ENCODE results near the gene CLRN2.

CLRN2 gene

DNA sequence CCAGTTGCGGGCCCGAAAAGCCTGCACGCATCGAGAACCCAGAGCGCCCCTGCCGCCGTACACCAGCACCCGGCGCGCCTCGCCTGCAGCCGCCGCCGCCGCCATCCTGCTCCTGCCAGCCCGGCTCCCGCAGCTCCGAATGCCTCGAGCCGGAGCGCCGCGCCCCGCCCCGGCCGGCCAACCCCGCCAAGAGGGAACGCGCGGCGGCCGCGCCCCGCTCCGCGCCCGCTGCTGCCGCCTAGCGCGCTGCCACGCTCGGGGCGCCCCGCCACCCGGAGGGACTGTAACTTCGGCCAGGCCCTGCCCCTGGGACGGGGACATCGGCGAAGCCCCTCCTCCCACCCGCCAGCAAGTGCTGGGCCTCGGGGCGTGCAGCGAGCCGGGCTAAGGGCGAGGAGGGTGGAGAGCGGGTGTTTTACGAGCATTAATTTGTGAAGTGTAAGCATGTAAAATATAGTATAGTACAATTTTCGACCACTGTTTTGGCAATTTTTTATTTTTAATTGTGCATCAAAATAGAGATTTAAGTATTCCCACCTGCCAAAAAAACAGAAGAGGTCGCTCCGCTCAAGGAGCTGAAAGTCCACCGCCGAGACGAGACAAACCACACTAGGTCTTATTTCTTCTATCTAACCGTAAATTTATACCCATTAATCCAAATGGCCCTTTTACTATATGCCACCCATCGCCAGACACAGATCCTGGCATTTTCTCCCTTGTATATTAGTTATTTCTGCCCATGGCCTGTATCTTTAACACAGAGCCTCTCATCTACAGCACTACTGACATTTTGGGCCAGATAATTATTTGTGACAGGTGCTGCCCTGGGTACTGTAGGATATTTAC is 2.8 kb upstream of the CLRN2 start, which contains the start of gene QDPR:
Gene QDPR, minus strand, starts transcription at position 141 of the 846 bp plus-strand sequence. Its CDS starts 36 bp downstream, at position 105.
- Histone ChIP-seq H3K4me3 (replicated peaks; ENCODE audit: insufficient read depth, low read length) (peak within 1 kb of the TSS; percentile 61), H3K27me3 (ENCODE audit: insufficient read depth, poor library complexity, severe bottlenecking) (no peaks in the 10 kb centered on the region), H3K27ac (replicated peaks) (peak within 1 kb of the TSS; percentile 86)
- TF ChIP-seq SPI1 (IDR thresholded peaks at IDR 0.05; ENCODE audit: borderline replicate concordance, low read depth), result no peak
- TF ChIP-seq POLR2AphosphoS5 (IDR thresholded peaks at IDR 0.05; ENCODE audit: low read depth), result peak; percentile 57; the same call in 1 of the 2 replicates
- TF ChIP-seq, protein P1, sequence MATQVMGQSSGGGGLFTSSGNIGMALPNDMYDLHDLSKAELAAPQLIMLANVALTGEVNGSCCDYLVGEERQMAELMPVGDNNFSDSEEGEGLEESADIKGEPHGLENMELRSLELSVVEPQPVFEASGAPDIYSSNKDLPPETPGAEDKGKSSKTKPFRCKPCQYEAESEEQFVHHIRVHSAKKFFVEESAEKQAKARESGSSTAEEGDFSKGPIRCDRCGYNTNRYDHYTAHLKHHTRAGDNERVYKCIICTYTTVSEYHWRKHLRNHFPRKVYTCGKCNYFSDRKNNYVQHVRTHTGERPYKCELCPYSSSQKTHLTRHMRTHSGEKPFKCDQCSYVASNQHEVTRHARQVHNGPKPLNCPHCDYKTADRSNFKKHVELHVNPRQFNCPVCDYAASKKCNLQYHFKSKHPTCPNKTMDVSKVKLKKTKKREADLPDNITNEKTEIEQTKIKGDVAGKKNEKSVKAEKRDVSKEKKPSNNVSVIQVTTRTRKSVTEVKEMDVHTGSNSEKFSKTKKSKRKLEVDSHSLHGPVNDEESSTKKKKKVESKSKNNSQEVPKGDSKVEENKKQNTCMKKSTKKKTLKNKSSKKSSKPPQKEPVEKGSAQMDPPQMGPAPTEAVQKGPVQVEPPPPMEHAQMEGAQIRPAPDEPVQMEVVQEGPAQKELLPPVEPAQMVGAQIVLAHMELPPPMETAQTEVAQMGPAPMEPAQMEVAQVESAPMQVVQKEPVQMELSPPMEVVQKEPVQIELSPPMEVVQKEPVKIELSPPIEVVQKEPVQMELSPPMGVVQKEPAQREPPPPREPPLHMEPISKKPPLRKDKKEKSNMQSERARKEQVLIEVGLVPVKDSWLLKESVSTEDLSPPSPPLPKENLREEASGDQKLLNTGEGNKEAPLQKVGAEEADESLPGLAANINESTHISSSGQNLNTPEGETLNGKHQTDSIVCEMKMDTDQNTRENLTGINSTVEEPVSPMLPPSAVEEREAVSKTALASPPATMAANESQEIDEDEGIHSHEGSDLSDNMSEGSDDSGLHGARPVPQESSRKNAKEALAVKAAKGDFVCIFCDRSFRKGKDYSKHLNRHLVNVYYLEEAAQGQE (IDR thresholded peaks at IDR 0.05; ENCODE audit: insufficient replicate concordance, low read depth), result no peak
- TF ChIP-seq GABPA (IDR thresholded peaks at IDR 0.05; ENCODE audit: low read depth), result no peak
- TF ChIP-seq, protein P2, sequence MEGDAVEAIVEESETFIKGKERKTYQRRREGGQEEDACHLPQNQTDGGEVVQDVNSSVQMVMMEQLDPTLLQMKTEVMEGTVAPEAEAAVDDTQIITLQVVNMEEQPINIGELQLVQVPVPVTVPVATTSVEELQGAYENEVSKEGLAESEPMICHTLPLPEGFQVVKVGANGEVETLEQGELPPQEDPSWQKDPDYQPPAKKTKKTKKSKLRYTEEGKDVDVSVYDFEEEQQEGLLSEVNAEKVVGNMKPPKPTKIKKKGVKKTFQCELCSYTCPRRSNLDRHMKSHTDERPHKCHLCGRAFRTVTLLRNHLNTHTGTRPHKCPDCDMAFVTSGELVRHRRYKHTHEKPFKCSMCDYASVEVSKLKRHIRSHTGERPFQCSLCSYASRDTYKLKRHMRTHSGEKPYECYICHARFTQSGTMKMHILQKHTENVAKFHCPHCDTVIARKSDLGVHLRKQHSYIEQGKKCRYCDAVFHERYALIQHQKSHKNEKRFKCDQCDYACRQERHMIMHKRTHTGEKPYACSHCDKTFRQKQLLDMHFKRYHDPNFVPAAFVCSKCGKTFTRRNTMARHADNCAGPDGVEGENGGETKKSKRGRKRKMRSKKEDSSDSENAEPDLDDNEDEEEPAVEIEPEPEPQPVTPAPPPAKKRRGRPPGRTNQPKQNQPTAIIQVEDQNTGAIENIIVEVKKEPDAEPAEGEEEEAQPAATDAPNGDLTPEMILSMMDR (IDR thresholded peaks at IDR 0.05; ENCODE audit: insufficient read depth, low read length), result no peak
- DNase-seq (ENCODE audit: low read depth in 1 of 2, low spot score in 1 of 2), result peak; percentile 28 to 79

- peak in 1 of 2 experiments; percentile 70 for DNase-seq (ENCODE audit: low read depth in 1 of 2, low spot score in 1 of 2)
- TF ChIP-seq, protein P2 (IDR thresholded peaks at IDR 0.05; ENCODE audit: insufficient read depth, low read length), result no peak
- TF ChIP-seq GABPA (IDR thresholded peaks at IDR 0.05; ENCODE audit: low read depth), result no peak
- no peak for TF ChIP-seq SPI1 (IDR thresholded peaks at IDR 0.05; ENCODE audit: borderline replicate concordance, low read depth)
- TF ChIP-seq, protein P1 (IDR thresholded peaks at IDR 0.05; ENCODE audit: insufficient replicate concordance, low read depth), result no peak
- TF ChIP-seq POLR2AphosphoS5 (IDR thresholded peaks at IDR 0.05; ENCODE audit: low read depth), result no peak
- no peak overlapping the region for H3K4me3 ChIP-seq (replicated peaks; ENCODE audit: insufficient read depth, low read length)
- H3K27me3 ChIP-seq (ENCODE audit: insufficient read depth, poor library complexity, severe bottlenecking), result no peaks in the 10 kb centered on the region
- H3K27ac ChIP-seq (replicated peaks), result no peak overlapping the region
Measured at GRCh38 chr4:17512973-17513665, 1.8 kb upstream of the CLRN2 start.

DNA sequence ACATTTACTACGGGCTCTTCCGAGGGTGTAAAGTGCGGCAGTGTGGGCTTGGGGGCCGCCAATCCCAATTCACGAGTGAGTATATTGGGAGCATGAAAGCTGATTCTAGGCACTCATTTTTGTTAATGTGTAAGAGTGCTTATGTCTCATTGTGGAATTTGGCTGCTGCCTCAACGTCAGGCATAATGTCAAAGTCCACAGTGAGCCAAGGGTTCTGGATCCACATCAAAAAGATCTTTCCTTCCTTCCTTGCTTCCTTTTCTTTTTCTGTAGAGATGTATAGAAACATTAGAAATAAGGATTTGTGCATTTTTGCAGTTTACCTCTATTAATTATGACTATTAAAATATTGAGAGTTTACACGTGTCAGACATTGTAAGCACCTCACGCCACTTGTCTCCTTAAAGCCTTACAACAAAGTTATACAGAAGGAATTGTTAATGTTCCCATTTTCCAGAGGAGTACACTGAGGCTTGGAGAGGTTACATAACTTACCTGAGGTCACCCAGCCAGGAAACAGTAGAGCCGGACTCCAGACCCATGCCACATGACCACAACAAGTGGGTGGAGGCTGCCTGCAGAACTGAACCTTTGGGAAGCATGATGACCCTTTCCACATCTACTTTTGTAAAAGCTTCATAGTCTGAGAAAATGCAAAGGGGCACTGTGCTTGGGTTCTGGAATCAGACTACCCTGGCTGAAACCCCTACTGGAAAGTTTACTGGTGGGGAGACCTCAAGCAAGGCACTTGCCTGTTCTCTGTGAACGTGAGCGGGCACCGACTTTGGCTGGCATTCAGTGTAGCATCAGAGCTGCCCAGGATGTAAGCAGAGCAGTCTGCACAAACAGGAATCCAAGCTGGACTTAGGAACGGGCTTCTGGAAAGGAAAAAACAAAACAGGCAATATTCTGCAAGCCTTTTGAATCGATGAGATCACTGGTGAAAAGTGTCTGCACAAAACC is 761 bp downstream of the CLRN2 start:
- no peaks in the 10 kb centered on the region for H3K27me3 ChIP-seq (ENCODE audit: insufficient read depth, poor library complexity, severe bottlenecking)
- no peak for TF ChIP-seq GABPA (IDR thresholded peaks at IDR 0.05; ENCODE audit: low read depth)
- no peak overlapping the region for H3K4me3 ChIP-seq (replicated peaks; ENCODE audit: insufficient read depth, low read length)
- no peak for DNase-seq (ENCODE audit: low read depth in 1 of 2, low spot score in 1 of 2)
- no peak overlapping the region for H3K27ac ChIP-seq (replicated peaks)

All from HL-60 (cell line).